Type B pancreatic cell (in vitro differentiated cells): ENCODE data around the gene EME1. TPM values are rescaled to one million over a fixed set of nuclear protein-coding genes. Genes with fewer than 3 reads are reported as not detected.

Experiments
- DNase-seq: peaks from one replicate; pipeline ENCODE4 v3.0.0; 2021; ENCODE audit warnings: mixed read lengths; ENCODE audit not compliant: unreplicated experiment; ENCODE audit errors: extremely low spot score
- H3K27ac Mint-ChIP-seq: 2 replicates; pipeline ENCODE4 v1.8.0; 2021; ENCODE audit warnings: mild to moderate bottlenecking, mixed read lengths
- H3K27me3 Mint-ChIP-seq: 2 replicates; pipeline ENCODE4 v1.8.0; 2021; ENCODE audit warnings: mixed read lengths
- H3K36me3 Mint-ChIP-seq: 2 replicates; pipeline ENCODE4 v1.8.0; 2021; ENCODE audit warnings: mixed read lengths
- H3K4me1 Mint-ChIP-seq: one replicate; pipeline ENCODE4 v1.8.0; 2021; ENCODE audit warnings: mixed read lengths; ENCODE audit not compliant: unreplicated experiment
- H3K4me3 Mint-ChIP-seq: 2 replicates; pipeline ENCODE4 v1.8.0; 2021; ENCODE audit warnings: mild to moderate bottlenecking, mixed read lengths
- H3K9me3 Mint-ChIP-seq: 2 replicates; pipeline ENCODE4 v1.8.0; 2021; ENCODE audit warnings: mixed read lengths
- total RNA-seq: library from RNA; stranded (reverse); gene quantifications from 2 replicates; pipeline ENCODE4 v1.2.1, GENCODE V29; 2021; ENCODE audit warnings: low replicate concordance
- TF ChIP-seq, protein P1 (sequence below): fragments of 200-600 bp; sonication (generic); conservative IDR thresholded peaks from 2 replicates; pipeline ENCODE4 v1.5.0; 2021; ENCODE audit warnings: antibody characterized with exemption, mild to moderate bottlenecking

Gene EME1
- total RNA-seq, 1 donor from 2014 or later, result 18.7 TPM

DNA sequence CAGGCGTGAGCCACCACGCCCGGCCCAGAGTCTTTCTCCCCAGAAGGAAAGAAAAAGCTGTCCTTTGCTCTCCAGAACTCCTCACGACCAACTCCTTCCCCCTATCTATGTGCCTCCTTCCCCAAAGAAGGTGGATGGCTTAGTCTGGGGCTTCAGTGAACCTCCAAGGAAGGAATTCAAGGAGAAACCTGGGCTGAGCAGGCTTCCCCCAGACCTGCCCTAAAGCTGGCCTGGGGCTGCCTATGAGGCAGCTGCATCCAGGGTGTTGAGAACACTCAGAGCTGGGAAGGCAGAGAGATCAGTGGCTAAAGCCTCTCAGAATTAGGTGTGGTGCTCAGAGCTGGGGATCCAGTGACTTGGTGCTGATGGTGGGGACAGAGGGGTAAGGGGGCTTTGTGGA lies 56.8 kb downstream of the EME1 start:
- Mint-ChIP-seq H3K4me3 (no peak overlapping the region), H3K36me3 (peaks cover 7% of the 10 kb centered on the region), H3K4me1 (peaks cover 38% of the 10 kb centered on the region), H3K27me3 (no peaks in the 10 kb centered on the region), H3K9me3 (peaks cover 5% of the 10 kb centered on the region), H3K27ac (peak overlapping the region; percentile 92)
- DNase-seq, result no peak
- TF ChIP-seq, protein P1, sequence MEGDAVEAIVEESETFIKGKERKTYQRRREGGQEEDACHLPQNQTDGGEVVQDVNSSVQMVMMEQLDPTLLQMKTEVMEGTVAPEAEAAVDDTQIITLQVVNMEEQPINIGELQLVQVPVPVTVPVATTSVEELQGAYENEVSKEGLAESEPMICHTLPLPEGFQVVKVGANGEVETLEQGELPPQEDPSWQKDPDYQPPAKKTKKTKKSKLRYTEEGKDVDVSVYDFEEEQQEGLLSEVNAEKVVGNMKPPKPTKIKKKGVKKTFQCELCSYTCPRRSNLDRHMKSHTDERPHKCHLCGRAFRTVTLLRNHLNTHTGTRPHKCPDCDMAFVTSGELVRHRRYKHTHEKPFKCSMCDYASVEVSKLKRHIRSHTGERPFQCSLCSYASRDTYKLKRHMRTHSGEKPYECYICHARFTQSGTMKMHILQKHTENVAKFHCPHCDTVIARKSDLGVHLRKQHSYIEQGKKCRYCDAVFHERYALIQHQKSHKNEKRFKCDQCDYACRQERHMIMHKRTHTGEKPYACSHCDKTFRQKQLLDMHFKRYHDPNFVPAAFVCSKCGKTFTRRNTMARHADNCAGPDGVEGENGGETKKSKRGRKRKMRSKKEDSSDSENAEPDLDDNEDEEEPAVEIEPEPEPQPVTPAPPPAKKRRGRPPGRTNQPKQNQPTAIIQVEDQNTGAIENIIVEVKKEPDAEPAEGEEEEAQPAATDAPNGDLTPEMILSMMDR, result no peak

Other genes with a start within 250 kb of the EME1 start
- 2.2 and 14.1 TPM in 2 replicates for gene SAMD14, start 243.1 kb upstream of the EME1 start, total RNA-seq
- gene PPP1R9B, start 222.6 kb upstream of the EME1 start, total RNA-seq, result 45.6 and 51.5 TPM in 2 replicates
- 0.72 TPM in 1 of 2 replicates, not detected in the other for gene SGCA, start 207.2 kb upstream of the EME1 start, total RNA-seq
- 31.0 and 201 TPM in 2 replicates for gene COL1A1, start 171.6 kb upstream of the EME1 start, total RNA-seq
- 1.6 and 1.8 TPM in 2 replicates for gene TMEM92, start 98.8 kb upstream of the EME1 start, total RNA-seq
- 23.5 and 38.8 TPM in 2 replicates for gene XYLT2, start 27.1 kb upstream of the EME1 start, total RNA-seq
- gene MRPL27, start within 50 bp of the EME1 start, total RNA-seq, result 66.6 and 76.9 TPM in 2 replicates
- 75.3 and 104 TPM in 2 replicates for gene LRRC59, start 24.3 kb downstream of the EME1 start, total RNA-seq
- gene ACSF2, start 53.0 kb downstream of the EME1 start, total RNA-seq, result 57.3 and 75.0 TPM in 2 replicates
- gene CHAD, start 95.7 kb downstream of the EME1 start, total RNA-seq, result not detected in 2 replicates
- gene RSAD1, start 105.6 kb downstream of the EME1 start, total RNA-seq, result 26.6 and 40.7 TPM in 2 replicates
- gene MYCBPAP, start 135.2 kb downstream of the EME1 start, total RNA-seq, result 0.88 and 4.1 TPM in 2 replicates
- 41.7 and 72.1 TPM in 2 replicates for gene EPN3, start 159.5 kb downstream of the EME1 start, total RNA-seq
- gene SPATA20, start 173.9 kb downstream of the EME1 start, total RNA-seq, result 40.3 and 51.3 TPM in 2 replicates
- gene CACNA1G, start 187.5 kb downstream of the EME1 start, total RNA-seq, result 1.9 and 27.8 TPM in 2 replicates